Kidney epithelial cell (primary cell): ENCODE results near the gene CRISPLD2. TPM values are rescaled to one million over a fixed set of nuclear protein-coding genes. Genes with fewer than 3 reads are reported as not detected.

ENCODE experiments used
- DNase-seq: peaks from one replicate; pipeline ENCODE4 v3.0.0-alpha.2; 2010; ENCODE audit warnings: low read depth
- H3K27me3 ChIP-seq: 2 replicates; pipeline ENCODE4 v1.6.0; 2011; ENCODE audit warnings: low read length; ENCODE audit not compliant: control insufficient read depth, insufficient read depth
- H3K36me3 ChIP-seq: 2 replicates; pipeline ENCODE4 v1.5.1; 2011; ENCODE audit warnings: low read length; ENCODE audit not compliant: control insufficient read depth, insufficient read depth
- H3K4me3 ChIP-seq: 2 replicates; pipeline ENCODE4 v1.5.1; 2011; ENCODE audit warnings: low read depth, mild to moderate bottlenecking, control low read depth, low read length
- total RNA-seq: library from RNA; depleted of rRNA; stranded (reverse); fragments of >200 nt; gene quantifications from 2 replicates; pipeline ENCODE4 v1.2.3, GENCODE V29; 2015
- TF ChIP-seq, protein P1 (sequence below): IDR thresholded peaks from 2 replicates; pipeline ENCODE4 v1.5.1; 2011; ENCODE audit warnings: mild to moderate bottlenecking, moderate library complexity, low read length, control low read depth, inconsistent platforms; ENCODE audit not compliant: insufficient read depth, poor library complexity, severe bottlenecking

CRISPLD2 gene
- total RNA-seq, 1 donor from 2014 or later = 2.5 TPM

DNA sequence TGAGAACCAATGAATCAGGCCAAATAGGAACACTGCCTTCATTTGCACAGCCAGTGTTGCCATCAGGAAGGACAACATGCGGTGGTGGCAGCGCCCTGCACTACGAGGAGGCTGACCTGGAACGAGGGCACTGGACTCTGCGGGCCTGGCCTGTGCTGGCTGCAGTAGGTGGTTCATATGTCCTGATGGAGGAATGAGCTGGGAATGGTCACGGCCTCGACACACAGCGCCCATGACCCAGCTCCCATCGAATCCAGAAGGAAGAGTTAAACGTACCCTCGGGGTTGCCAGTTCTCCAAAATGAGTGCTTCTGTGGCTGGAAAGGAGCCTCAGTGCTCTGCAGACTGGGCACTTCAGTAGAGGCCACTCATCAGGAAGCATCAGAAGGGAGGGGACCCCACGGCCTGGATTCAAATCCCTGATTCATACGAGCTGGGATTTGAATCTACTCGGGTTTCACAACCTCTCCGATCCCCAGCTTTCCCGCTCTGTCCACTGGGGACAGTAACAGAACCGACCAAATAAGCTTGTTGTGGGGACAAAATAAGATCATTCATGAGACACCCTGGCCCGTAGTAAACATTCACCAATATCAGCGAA, 106.1 kb downstream of the CRISPLD2 start:
- TF ChIP-seq, protein P1, sequence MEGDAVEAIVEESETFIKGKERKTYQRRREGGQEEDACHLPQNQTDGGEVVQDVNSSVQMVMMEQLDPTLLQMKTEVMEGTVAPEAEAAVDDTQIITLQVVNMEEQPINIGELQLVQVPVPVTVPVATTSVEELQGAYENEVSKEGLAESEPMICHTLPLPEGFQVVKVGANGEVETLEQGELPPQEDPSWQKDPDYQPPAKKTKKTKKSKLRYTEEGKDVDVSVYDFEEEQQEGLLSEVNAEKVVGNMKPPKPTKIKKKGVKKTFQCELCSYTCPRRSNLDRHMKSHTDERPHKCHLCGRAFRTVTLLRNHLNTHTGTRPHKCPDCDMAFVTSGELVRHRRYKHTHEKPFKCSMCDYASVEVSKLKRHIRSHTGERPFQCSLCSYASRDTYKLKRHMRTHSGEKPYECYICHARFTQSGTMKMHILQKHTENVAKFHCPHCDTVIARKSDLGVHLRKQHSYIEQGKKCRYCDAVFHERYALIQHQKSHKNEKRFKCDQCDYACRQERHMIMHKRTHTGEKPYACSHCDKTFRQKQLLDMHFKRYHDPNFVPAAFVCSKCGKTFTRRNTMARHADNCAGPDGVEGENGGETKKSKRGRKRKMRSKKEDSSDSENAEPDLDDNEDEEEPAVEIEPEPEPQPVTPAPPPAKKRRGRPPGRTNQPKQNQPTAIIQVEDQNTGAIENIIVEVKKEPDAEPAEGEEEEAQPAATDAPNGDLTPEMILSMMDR = no peak

DNA sequence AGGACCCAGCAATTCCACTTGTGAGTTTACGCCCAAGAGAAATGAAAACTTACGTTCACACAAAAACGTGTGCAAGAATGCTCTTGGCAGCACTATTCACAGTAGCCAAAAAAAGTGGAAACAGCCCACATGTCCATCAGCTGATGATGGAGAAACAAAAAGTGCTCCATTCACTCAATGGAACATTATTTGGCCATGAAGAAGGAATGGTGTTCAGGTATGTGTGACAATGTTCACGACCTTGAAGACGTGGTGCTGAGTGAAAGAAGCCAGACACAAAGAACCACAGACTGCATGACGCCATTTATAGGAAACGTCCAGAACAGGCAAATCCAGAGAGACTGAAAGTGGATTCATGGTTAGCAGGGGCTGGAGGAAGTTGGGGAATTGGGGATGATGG, 106.7 kb downstream of the CRISPLD2 start:
- TF ChIP-seq, protein P1 = no peak
- DNase-seq = no peak
- no peaks in the 10 kb centered on the region for H3K27me3 ChIP-seq
- H3K36me3 ChIP-seq = no peaks in the 10 kb centered on the region
- no peak overlapping the region for H3K4me3 ChIP-seq

More for the DNA sequence above, 106.1 kb downstream of the CRISPLD2 start:
- DNase-seq = no peak
- H3K36me3 ChIP-seq = no peaks in the 10 kb centered on the region
- no peak overlapping the region for H3K4me3 ChIP-seq
- H3K27me3 ChIP-seq = no peaks in the 10 kb centered on the region

DNA sequence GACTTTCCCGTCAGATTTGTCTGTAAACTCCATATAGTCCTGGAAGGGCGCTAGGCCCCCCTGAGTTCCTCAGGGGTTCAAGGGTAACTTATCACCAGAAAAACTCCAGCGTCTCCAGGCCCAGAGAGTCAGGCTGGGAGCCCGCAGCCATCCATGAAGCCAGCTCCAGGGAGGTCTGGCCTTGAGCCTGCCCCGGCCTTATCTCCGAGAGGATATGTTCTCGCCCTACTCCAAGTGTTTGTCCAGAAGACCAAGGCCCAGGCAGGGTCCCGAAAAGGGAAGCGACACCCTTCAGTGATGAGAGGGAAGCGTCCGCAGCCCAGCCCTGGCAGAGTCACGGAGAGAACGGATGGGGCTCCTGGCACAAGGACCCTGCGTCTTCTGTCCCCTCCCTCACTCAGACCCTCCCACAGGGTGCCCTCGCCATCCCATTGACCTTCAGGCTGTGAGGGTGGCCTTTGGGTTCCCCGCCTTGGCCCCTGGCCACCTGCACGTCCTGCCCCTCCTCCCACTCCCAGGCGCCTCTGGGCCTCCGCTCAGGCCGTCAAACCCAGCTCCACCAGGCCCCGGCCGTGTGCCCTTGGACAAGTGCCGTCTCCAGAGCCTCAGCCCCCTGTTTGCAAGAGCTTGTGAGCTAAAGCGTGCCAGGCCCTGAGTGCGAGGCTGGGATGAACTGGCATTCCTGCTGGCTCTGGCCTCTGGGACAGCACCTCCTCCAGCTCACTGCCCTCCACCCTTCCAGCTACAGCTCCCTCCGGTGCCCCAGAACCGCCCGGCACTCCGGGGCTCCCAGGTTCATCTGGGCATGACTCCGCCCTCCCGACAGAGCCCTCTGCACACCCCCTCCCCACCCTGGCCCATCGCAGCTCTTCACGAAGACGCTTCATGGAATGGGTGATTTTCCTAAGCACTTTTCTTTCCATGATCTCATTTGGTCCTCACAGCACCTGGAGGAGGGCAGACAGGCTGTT, 108.1 kb downstream of the CRISPLD2 start:
- H3K4me3 ChIP-seq = no peak overlapping the region
- TF ChIP-seq, protein P1 = no peak
- H3K36me3 ChIP-seq = no peaks in the 10 kb centered on the region
- no peaks in the 10 kb centered on the region for H3K27me3 ChIP-seq
- no peak for DNase-seq

DNA sequence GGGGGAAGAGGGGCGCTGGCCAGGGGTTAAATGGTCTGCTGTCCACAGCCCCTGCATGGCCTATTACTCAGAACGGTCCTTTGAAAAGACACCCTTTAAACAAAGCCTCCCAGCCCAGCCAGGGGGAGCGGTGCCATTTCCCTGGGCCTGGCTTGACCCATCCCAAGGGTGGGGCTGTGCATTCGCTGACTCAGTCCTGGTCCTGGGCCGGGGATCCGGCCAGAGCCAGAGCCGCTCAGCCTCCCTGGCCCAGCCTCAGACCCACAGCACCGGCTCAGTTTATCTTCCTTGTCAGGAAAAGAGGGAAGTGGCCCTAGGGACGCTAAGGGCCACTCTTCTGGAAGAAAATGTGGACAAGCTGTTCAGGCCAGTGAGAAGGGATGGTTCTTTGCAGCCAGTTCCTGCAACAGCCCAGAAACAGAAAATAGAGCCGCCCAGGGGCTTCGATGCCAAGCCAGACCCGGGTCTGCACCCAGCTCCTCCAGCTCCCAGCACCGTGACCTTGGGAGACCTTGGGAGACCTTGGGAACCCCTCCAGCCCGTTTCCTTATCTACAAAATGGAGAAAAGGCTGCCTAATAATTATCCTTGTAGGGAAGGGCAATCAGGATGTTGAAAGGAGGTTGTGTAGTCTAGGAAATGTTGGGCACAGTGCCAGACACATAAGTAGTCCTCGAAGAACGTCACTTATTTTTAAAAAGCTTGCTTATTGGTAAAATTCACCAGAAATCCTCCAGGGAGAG, 109.1 kb downstream of the CRISPLD2 start:
- H3K4me3 ChIP-seq = no peak overlapping the region
- TF ChIP-seq, protein P1 = no peak
- no peaks in the 10 kb centered on the region for H3K27me3 ChIP-seq
- H3K36me3 ChIP-seq = no peaks in the 10 kb centered on the region
- DNase-seq = no peak

DNA sequence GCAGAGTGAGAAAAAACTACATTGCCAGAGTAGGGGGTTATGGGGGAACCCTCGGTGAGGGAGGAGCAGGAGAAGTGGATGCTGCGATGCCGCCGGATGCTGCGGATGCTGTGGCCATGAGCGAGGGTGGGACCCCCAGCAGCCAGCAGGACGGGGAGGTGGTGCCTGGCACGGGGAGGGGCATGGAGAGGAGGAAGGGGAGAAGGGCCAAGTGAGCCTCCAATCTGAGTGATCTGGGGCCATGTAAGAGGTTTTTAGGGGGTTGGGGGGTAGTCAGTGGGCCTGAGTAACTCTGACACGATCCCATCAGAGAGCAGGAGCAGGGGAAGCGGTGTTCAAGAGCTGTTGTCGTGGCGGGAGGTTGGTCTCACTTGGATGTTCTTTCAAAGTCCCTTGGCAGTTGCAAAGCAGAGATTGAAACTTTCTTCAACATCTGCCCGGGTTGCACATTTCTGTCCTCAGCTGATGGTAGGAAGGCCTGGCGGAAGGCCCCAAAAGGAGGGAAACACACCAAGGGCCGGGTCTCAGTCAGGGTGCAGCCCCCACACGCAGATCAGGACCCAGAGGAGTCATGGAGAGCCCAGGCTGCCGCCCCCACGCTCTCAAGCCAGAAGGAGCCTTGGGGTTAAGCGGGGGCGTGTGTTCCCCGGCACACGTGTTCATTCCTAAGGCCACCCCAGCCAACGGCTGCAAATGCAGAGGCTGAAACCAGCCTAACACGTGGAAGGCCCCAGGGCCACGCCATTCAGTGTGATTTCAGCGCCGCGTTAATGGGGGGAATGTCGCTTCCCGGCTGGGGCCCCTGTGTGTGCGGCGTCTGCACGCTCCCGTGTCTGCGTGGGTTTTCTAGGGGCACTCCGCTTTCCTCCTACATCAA, 109.9 kb downstream of the CRISPLD2 start:
- TF ChIP-seq, protein P1 = no peak
- no peak for DNase-seq
- Histone ChIP-seq H3K4me3 (no peak overlapping the region), H3K27me3 (no peaks in the 10 kb centered on the region), H3K36me3 (no peaks in the 10 kb centered on the region)
